GM13976 (cell line): Measurements from ENCODE around the gene LITAF.
A peak's percentile ranks its signal among the peaks of the same experiment; 100 is the strongest.

ENCODE experiments used
- DNase-seq: peaks from one replicate; pipeline ENCODE4 v3.0.0; 2012; ENCODE audit warnings: low spot score
- in situ Hi-C: fragments of 300-500 bp; cut with MboI; formaldehyde crosslinking; loops from one replicate; pipeline ENCODE4 v1.12.0; 2022; ENCODE audit warnings: low sequenced_read_pairs, mixed read lengths, inconsistent platforms; ENCODE audit not compliant: unreplicated experiment
- TF ChIP-seq, protein P1 (sequence below): IDR thresholded peaks from 2 replicates; pipeline ENCODE4 v1.5.1; 2012; ENCODE audit warnings: borderline replicate concordance, mild to moderate bottlenecking; ENCODE audit not compliant: insufficient read depth; ENCODE audit errors: extremely low read depth, missing control alignments, control extremely low read depth

The LITAF gene

DNA sequence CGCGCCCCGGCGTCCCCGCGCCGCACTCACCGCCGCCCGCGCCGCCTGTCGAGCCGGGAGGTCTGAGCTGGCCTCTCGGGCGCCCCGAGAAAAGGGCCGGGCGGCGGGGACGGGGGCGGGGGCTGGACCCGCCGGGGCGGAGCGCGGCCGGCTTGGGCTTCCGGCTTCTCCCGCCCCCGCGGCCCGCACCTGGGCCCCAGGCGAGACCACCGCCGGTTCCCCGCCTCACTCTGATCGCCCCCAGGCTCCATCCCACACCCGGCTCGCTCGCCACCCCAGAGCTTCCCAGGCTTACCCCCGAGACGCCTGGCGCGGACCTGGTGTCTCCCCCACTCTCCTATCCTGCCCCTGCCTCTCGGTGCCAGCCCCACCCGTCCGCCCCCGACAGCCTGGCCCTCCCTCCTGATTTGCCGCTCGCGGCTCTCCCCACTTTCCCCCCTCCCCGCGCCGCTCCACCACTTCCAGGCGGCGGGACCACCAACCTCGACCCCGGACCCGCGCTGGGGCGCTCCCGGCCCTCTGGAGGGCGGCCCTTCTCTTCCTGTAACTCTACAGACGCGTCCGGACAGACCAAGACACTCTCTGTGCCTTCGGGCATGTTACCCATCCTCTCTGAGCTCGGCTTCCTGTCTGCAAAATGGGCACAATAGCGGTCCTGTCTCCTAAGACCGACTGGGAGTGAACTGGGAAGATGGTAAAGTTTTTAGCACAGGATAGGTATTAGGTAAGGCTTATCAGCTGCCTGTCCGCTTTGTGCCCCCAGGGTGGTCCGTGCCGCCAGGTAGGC lies at the start of gene LITAF:
Gene LITAF (minus strand): TSS at position 64 of the 787 bp plus-strand sequence. CDS start 30,189 bp downstream, outside the sequence.
- peak; percentile 93 for DNase-seq
- in situ Hi-C loops, result no loop called here
- TF ChIP-seq, protein P1, sequence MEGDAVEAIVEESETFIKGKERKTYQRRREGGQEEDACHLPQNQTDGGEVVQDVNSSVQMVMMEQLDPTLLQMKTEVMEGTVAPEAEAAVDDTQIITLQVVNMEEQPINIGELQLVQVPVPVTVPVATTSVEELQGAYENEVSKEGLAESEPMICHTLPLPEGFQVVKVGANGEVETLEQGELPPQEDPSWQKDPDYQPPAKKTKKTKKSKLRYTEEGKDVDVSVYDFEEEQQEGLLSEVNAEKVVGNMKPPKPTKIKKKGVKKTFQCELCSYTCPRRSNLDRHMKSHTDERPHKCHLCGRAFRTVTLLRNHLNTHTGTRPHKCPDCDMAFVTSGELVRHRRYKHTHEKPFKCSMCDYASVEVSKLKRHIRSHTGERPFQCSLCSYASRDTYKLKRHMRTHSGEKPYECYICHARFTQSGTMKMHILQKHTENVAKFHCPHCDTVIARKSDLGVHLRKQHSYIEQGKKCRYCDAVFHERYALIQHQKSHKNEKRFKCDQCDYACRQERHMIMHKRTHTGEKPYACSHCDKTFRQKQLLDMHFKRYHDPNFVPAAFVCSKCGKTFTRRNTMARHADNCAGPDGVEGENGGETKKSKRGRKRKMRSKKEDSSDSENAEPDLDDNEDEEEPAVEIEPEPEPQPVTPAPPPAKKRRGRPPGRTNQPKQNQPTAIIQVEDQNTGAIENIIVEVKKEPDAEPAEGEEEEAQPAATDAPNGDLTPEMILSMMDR, result no peak

DNA sequence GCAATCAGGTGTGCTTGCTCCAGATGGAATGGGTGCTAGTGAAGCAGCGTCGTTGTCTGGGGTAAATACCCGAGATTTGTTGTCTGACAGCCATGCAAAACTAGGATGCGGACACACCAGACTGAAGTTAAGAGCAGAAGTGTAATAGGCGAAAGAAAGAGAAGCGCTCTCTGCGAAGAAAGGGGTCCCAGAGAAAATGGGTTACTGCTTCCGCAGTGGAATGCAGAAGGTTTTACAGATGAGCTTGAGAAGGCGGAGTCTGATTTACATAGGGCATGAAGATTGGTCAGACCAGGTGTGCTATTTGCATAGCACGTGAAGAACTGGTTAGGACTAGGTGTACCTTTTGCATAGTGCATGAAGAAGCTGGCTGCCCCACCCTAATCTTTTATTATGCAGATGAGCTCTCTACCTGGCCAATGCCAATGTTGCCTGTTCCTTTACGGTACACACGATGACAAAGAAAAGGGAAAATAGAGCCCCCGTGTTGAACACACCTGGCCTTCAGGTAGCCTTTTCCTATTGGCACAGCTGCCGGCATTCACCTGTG lies 49.5 kb upstream of the LITAF start:
- TF ChIP-seq, protein P1, result no peak
- no peak for DNase-seq
- in situ Hi-C loops, result loop anchor here (25.0 kb wide), 1 partner anchor 674 kb away; no protein-coding TSS in a partner anchor

DNA sequence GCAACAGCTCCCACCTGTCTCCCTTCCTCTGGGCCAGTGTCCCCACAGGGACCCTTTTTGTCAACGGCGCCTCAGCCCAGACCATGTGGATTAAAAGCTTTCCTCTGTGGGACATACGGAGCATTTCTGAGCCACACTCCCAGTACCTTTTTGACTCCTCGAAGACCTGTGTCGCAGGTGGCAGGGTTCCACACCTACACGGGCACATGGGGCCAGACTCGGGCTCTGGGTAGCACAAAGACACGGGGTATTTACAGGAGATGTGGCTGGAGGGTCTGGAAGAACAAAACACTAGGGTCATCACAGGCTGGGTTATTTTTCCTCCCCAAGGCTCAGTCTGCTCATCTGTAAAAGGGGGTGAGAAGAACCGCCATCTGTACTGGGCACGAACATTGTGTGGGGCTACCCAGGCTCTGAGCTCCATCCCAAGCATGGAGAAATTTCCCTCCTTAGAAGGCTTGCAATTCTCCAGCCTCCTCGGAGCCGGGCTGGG lies 49.0 kb upstream of the LITAF start:
- DNase-seq, result no peak
- in situ Hi-C loops, result loop anchor here (25.0 kb wide), 1 partner anchor 673 kb away; no protein-coding TSS in a partner anchor
- TF ChIP-seq, protein P1, result no peak

- in situ Hi-C loops, result loop anchor here (25.0 kb wide), 1 partner anchor 673 kb away; no protein-coding TSS in a partner anchor
- TF ChIP-seq, protein P1, result no peak
- no peak for DNase-seq
Observed at GRCh38 chr16:11635113-11635652, 48.5 kb upstream of the LITAF start.

- in situ Hi-C loops, result loop anchor here (25.0 kb wide), 1 partner anchor 672 kb away; no protein-coding TSS in a partner anchor
- TF ChIP-seq, protein P1, result no peak
Observed at GRCh38 chr16:11634312-11634711, 47.6 kb upstream of the LITAF start.

GRCh38 chr16:11633113-11633512 lies 46.4 kb upstream of the LITAF start:
- DNase-seq, result no peak
- in situ Hi-C loops, result loop anchor here (25.0 kb wide), 1 partner anchor 671 kb away; no protein-coding TSS in a partner anchor
- TF ChIP-seq, protein P1, result no peak

More at GRCh38 chr16:11634312-11634711, 47.6 kb upstream of the LITAF start:
- no peak for DNase-seq
